Measurements from ENCODE around the gene ASXL3.

Gene ASXL3

GRCh38 chr18:33761363-33761762 lies 183.3 kb downstream of the ASXL3 start:
- no peak overlapping the region for H3K4me3 ChIP-seq (ENCODE audit: control insufficient read depth, low read depth, low read length)
- no peak for DNase-seq (ENCODE audit: low read depth)
- TF ChIP-seq CTCF (IDR thresholded peaks at IDR 0.05; ENCODE audit: control insufficient read depth, insufficient read depth, low read depth, low read length, missing control alignments), result no peak

- DNase-seq (ENCODE audit: low read depth), result no peak
- no peak overlapping the region for H3K4me3 ChIP-seq (ENCODE audit: control insufficient read depth, low read depth, low read length)
- no peak for TF ChIP-seq CTCF (IDR thresholded peaks at IDR 0.05; ENCODE audit: control insufficient read depth, insufficient read depth, low read depth, low read length, missing control alignments)
These were observed 203.4 kb downstream of the ASXL3 start for GRCh38 chr18:33781429-33781828.
